ENCODE measurements around the gene HMSD. TPM values are rescaled to one million over a fixed set of nuclear protein-coding genes. Genes with fewer than 3 reads are reported as not detected.

The HMSD gene
- total RNA-seq, 1 donor from 2014 or later, result 0.26 TPM

DNA sequence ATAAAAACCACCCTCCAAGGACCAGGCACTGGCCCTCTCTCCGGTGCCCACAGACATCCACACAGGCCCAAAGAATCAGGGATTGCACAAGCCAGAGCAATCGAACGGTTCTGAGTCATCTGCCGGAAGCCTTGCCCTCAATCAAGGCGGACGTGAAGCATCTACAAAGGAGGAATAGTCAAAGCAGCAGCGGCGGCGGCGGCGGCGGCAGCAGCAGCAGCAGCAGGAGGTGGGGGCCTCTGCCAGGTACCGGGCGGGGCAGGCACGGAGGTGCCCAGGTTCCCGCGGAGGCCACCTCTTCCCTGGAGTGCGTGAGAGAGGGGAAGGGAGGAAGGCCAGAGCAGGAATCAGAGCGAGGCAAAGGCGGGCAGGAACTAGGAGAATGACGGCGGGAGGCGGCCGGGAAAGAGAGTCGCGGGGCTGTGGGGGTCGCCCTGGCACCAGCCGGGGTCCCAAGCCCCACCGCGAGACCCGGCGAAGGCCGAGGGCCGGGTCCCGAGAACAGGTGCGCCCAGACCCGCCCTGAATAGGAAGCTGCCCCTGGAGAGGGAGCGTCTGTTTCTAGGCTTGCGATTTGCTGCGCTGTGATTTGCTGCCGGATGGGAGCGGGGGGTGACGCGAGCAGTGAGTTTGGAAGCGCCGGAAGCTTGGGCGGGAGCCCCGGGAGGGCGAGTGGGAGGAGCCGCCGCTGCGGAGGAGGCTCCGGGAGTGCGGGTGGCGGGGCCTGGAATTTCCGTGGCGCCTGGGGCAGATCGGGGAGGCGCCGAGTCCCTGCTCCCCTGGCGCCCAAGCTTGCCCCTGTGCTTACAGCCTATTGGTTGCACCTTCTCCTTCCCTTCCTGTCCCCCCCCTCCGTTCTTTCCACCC lies 21.1 kb downstream of the HMSD start, which contains the start of gene SERPINB8:
TSS of gene SERPINB8 (plus strand) at position 140 of the 867 bp plus-strand sequence. CDS start 8,228 bp downstream, outside the sequence.
- DNase-seq (ENCODE audit: low read depth), result peak; percentile 92
- no peaks in the 10 kb centered on the region for H3K27me3 ChIP-seq (ENCODE audit: control insufficient read depth, insufficient read depth, low read length)
- H3K4me3 ChIP-seq (ENCODE audit: low read depth, low read length), result peak within 1 kb of the TSS; percentile 90
- FAIRE-seq, result no peak
- TF ChIP-seq, protein P1, sequence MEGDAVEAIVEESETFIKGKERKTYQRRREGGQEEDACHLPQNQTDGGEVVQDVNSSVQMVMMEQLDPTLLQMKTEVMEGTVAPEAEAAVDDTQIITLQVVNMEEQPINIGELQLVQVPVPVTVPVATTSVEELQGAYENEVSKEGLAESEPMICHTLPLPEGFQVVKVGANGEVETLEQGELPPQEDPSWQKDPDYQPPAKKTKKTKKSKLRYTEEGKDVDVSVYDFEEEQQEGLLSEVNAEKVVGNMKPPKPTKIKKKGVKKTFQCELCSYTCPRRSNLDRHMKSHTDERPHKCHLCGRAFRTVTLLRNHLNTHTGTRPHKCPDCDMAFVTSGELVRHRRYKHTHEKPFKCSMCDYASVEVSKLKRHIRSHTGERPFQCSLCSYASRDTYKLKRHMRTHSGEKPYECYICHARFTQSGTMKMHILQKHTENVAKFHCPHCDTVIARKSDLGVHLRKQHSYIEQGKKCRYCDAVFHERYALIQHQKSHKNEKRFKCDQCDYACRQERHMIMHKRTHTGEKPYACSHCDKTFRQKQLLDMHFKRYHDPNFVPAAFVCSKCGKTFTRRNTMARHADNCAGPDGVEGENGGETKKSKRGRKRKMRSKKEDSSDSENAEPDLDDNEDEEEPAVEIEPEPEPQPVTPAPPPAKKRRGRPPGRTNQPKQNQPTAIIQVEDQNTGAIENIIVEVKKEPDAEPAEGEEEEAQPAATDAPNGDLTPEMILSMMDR (IDR thresholded peaks at IDR 0.05; ENCODE audit: insufficient read depth, low read length, severe bottlenecking), result no peak
- H3K36me3 ChIP-seq (ENCODE audit: control insufficient read depth, insufficient read depth, low read length), result peaks cover 1% of the 10 kb centered on the region

DNA sequence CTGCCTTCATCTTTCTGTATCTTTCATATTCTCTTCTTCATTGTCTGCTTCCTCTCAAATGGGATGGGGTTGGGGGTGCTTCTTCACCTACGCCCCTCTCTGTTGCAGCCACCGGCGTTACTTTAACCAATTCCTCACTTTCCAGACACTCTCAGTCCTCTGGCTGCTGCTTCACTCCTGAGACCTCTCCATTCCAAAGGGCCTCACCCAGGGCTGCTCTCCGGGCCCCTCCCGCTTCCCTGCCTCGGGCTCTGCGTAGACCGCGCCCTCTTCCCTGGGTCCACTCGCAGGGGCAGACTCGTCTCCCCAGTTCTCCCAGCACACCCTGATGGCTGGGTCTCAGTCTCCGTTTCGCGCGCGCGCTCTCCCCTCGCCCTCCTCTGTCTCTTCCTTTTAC lies 21.7 kb downstream of the HMSD start:
- H3K36me3 ChIP-seq (ENCODE audit: control insufficient read depth, insufficient read depth, low read length), result peaks cover 1% of the 10 kb centered on the region
- FAIRE-seq (no peak), DNase-seq (ENCODE audit: low read depth) (peak; percentile 64)
- TF ChIP-seq, protein P1 (IDR thresholded peaks at IDR 0.05; ENCODE audit: insufficient read depth, low read length, severe bottlenecking), result no peak
- H3K27me3 ChIP-seq (ENCODE audit: control insufficient read depth, insufficient read depth, low read length), result no peaks in the 10 kb centered on the region
- peak overlapping the region; percentile 90 for H3K4me3 ChIP-seq (ENCODE audit: low read depth, low read length)

DNA sequence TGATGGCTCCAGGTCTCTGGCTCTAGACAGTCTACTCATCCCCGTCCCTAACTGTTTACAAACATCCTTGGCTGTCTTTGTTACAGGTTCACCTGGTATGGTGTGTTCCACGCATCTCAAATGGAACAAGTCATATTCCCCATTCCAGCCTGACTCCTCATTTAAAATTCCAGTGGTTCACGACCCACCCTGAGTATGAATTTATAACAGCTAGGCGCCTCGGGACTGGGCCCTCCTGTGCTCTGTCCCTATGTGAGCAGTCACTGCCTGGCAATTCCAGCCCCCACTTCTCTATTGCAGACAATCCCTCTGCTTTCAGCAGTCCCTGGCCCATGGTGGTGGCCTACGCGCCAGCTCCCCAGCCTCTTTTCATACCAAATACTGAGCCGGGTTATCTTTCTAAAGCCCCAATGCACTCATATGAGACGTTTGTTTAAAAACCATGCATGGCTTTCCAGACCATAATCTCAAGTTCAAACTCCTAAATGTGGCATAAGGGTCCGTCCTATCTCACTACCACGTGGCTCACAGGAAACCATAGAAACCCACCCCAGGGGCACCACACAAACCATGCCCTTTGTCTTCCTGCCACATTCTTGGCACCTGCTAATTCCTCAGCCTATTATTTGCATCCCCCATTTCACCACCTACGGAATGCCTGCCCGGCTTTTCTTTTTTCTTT lies 22.4 kb downstream of the HMSD start:
- FAIRE-seq (no peak), DNase-seq (ENCODE audit: low read depth) (no peak)
- Histone ChIP-seq H3K4me3 (ENCODE audit: low read depth, low read length) (peak overlapping the region; percentile 90), H3K36me3 (ENCODE audit: control insufficient read depth, insufficient read depth, low read length) (peaks cover 1% of the 10 kb centered on the region), H3K27me3 (ENCODE audit: control insufficient read depth, insufficient read depth, low read length) (no peaks in the 10 kb centered on the region)
- TF ChIP-seq, protein P1 (IDR thresholded peaks at IDR 0.05; ENCODE audit: insufficient read depth, low read length, severe bottlenecking), result no peak

DNA sequence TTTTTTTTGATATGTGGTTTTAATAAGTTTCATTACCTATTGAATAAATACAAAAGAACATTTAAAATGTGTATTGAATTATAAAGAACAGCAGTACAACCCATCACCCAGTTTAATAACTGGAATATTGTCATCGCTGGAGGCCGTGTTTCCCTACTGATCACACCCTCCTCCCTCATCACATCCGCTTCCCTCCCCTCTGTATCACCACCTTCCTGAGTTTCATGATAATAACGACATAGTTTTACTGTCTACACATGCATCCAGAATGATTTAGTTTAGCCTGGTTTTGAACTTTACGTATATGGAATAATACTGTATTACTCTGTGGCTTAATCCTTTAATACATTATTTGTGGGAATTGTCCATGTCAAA lies 22.9 kb downstream of the HMSD start:
- TF ChIP-seq, protein P1 (IDR thresholded peaks at IDR 0.05; ENCODE audit: insufficient read depth, low read length, severe bottlenecking), result no peak
- Histone ChIP-seq H3K4me3 (ENCODE audit: low read depth, low read length) (no peak overlapping the region), H3K36me3 (ENCODE audit: control insufficient read depth, insufficient read depth, low read length) (peaks cover 1% of the 10 kb centered on the region), H3K27me3 (ENCODE audit: control insufficient read depth, insufficient read depth, low read length) (no peaks in the 10 kb centered on the region)
- DNase-seq (ENCODE audit: low read depth) (no peak), FAIRE-seq (no peak)

DNA sequence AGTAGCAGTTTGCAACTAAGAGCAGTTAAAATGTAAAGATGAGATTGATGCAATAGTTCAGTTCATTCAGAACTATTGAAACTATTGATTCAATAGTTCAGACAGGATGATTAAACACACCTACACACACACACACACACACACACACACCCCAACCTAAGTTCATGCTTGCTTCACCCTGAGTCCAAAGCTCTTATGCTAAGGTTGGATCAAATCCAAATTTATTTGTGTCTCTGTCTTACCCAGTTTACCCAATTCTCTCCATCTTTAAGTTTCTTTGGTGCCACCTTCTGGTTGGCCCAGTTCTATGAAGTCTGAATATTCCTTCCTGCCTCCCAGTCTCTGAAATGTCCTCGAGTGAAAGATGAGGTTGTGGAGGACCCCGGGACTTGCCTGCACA lies 25.9 kb downstream of the HMSD start:
- Histone ChIP-seq H3K36me3 (ENCODE audit: control insufficient read depth, insufficient read depth, low read length) (peaks cover 2% of the 10 kb centered on the region), H3K27me3 (ENCODE audit: control insufficient read depth, insufficient read depth, low read length) (no peaks in the 10 kb centered on the region), H3K4me3 (ENCODE audit: low read depth, low read length) (no peak overlapping the region)
- DNase-seq (ENCODE audit: low read depth) (peak; percentile 68), FAIRE-seq (no peak)
- TF ChIP-seq, protein P1 (IDR thresholded peaks at IDR 0.05; ENCODE audit: insufficient read depth, low read length, severe bottlenecking), result peak; percentile 44

Data from bronchial epithelial cell (primary cell).